GM12878 (cell line): ENCODE data around the gene CCDC169.

Experiments
- CBX5 ChIP-seq: sonication (generic); IDR thresholded peaks from 2 replicates; pipeline ENCODE4 v1.6.1; 2016; ENCODE audit warnings: low read depth, moderate library complexity, mild to moderate bottlenecking, inconsistent platforms
- CTCF ChIP-seq, 3 experiments: IDR thresholded peaks in 2 of 3; conservative IDR thresholded peaks in 1 of 3; 2 replicates each; pipeline ENCODE4 v1.5.1; 2011; ENCODE audit warnings: low read depth in 3 of 3, low read length in 3 of 3, mild to moderate bottlenecking in 3 of 3, control low read depth in 2 of 3, moderate library complexity in 2 of 3, inconsistent platforms in 1 of 3, mixed read lengths in 1 of 3; ENCODE audit not compliant: control insufficient read depth in 2 of 3, insufficient read depth in 1 of 3; ENCODE audit errors: extremely low read depth in 1 of 3
- KDM1A ChIP-seq: fragments of 200-600 bp; sonication (generic); IDR thresholded peaks from 2 replicates; pipeline ENCODE4 v1.6.1; 2016; ENCODE audit warnings: borderline replicate concordance
- POLR2A ChIP-seq: IDR thresholded peaks from 2 replicates; pipeline ENCODE4 v1.6.1; 2011; ENCODE audit warnings: low read depth, mild to moderate bottlenecking, low read length
- POLR2AphosphoS5 ChIP-seq: IDR thresholded peaks from 2 replicates; pipeline ENCODE4 v1.6.1; 2011; ENCODE audit warnings: mild to moderate bottlenecking, low read length, inconsistent platforms
- STAT1 ChIP-seq: fragments of 450-650 bp; conservative IDR thresholded peaks from 2 replicates; pipeline ENCODE4 v1.6.1; 2014; ENCODE audit warnings: antibody characterized with exemption, mild to moderate bottlenecking
- TF ChIP-seq, protein P1 (sequence below): fragments of 450-650 bp; IDR thresholded peaks from 2 replicates; pipeline ENCODE4 v1.6.1; 2017; ENCODE audit warnings: mild to moderate bottlenecking
- TF ChIP-seq, protein P2 (sequence below): fragments of 450-650 bp; IDR thresholded peaks from 2 replicates; pipeline ENCODE4 v1.6.1; 2018; ENCODE audit warnings: mild to moderate bottlenecking, low read depth, moderate library complexity; ENCODE audit not compliant: partially characterized antibody
- TF ChIP-seq, protein P3 (sequence below): IDR thresholded peaks from 2 replicates; pipeline ENCODE4 v1.6.1; 2011; ENCODE audit warnings: low read depth, mild to moderate bottlenecking, low read length, moderate library complexity, borderline replicate concordance; ENCODE audit errors: extremely low read depth

GRCh38 chr13:36345438-36346221, 48.0 kb upstream of the CCDC169 start:
- TF ChIP-seq, protein P1, sequence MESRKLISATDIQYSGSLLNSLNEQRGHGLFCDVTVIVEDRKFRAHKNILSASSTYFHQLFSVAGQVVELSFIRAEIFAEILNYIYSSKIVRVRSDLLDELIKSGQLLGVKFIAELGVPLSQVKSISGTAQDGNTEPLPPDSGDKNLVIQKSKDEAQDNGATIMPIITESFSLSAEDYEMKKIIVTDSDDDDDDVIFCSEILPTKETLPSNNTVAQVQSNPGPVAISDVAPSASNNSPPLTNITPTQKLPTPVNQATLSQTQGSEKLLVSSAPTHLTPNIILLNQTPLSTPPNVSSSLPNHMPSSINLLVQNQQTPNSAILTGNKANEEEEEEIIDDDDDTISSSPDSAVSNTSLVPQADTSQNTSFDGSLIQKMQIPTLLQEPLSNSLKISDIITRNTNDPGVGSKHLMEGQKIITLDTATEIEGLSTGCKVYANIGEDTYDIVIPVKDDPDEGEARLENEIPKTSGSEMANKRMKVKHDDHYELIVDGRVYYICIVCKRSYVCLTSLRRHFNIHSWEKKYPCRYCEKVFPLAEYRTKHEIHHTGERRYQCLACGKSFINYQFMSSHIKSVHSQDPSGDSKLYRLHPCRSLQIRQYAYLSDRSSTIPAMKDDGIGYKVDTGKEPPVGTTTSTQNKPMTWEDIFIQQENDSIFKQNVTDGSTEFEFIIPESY, result no peak
- TF ChIP-seq KDM1A (no peak), CTCF (IDR thresholded peaks at IDR 0.05 in 2 of 3, conservative IDR thresholded peaks at IDR 0.05 in 1 of 3; ENCODE audit: control insufficient read depth in 2 of 3, extremely low read depth in 1 of 3, insufficient read depth in 1 of 3, low read depth in 3 of 3, low read length in 3 of 3) (no peak), POLR2A (no peak), STAT1 (no peak), POLR2AphosphoS5 (no peak; the same call in 1 of the 2 replicates), CBX5 (no peak)
- TF ChIP-seq, protein P2, sequence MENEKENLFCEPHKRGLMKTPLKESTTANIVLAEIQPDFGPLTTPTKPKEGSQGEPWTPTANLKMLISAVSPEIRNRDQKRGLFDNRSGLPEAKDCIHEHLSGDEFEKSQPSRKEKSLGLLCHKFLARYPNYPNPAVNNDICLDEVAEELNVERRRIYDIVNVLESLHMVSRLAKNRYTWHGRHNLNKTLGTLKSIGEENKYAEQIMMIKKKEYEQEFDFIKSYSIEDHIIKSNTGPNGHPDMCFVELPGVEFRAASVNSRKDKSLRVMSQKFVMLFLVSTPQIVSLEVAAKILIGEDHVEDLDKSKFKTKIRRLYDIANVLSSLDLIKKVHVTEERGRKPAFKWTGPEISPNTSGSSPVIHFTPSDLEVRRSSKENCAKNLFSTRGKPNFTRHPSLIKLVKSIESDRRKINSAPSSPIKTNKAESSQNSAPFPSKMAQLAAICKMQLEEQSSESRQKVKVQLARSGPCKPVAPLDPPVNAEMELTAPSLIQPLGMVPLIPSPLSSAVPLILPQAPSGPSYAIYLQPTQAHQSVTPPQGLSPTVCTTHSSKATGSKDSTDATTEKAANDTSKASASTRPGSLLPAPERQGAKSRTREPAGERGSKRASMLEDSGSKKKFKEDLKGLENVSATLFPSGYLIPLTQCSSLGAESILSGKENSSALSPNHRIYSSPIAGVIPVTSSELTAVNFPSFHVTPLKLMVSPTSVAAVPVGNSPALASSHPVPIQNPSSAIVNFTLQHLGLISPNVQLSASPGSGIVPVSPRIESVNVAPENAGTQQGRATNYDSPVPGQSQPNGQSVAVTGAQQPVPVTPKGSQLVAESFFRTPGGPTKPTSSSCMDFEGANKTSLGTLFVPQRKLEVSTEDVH, result no peak
- TF ChIP-seq, protein P3, sequence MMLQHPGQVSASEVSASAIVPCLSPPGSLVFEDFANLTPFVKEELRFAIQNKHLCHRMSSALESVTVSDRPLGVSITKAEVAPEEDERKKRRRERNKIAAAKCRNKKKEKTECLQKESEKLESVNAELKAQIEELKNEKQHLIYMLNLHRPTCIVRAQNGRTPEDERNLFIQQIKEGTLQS, result no peak
